ENCODE data around the gene CACNA2D3.

CACNA2D3 gene

GRCh38 chr3:54792584-54792983 lies 670.2 kb downstream of the CACNA2D3 start:
- no peak overlapping the region for H3K4me3 ChIP-seq (ENCODE audit: low read depth, low read length)
- no peaks in the 10 kb centered on the region for H3K27me3 ChIP-seq (ENCODE audit: control insufficient read depth, insufficient read depth, low read length)
- H3K4me1 ChIP-seq (ENCODE audit: control insufficient read depth, insufficient read depth, low read length): no peaks in the 10 kb centered on the region
- no peaks in the 10 kb centered on the region for H3K36me3 ChIP-seq (ENCODE audit: control insufficient read depth, insufficient read depth, low read length)
- no peak overlapping the region for H3K9ac ChIP-seq (ENCODE audit: low read depth, low read length)
- H3K9me3 ChIP-seq (ENCODE audit: control insufficient read depth, insufficient read depth, low read length): no peaks in the 10 kb centered on the region

GRCh38 chr3:54793171-54793570 lies 670.8 kb downstream of the CACNA2D3 start:
- Histone ChIP-seq H3K9me3 (ENCODE audit: control insufficient read depth, insufficient read depth, low read length) (no peaks in the 10 kb centered on the region), H3K9ac (ENCODE audit: low read depth, low read length) (no peak overlapping the region), H3K4me1 (ENCODE audit: control insufficient read depth, insufficient read depth, low read length) (no peaks in the 10 kb centered on the region), H3K4me3 (ENCODE audit: low read depth, low read length) (no peak overlapping the region), H3K27me3 (ENCODE audit: control insufficient read depth, insufficient read depth, low read length) (no peaks in the 10 kb centered on the region), H3K36me3 (ENCODE audit: control insufficient read depth, insufficient read depth, low read length) (no peaks in the 10 kb centered on the region)

GRCh38 chr3:54797111-54797510 lies 674.8 kb downstream of the CACNA2D3 start:
- no peak overlapping the region for H3K9ac ChIP-seq (ENCODE audit: low read depth, low read length)
- H3K4me3 ChIP-seq (ENCODE audit: low read depth, low read length): no peak overlapping the region
- H3K27me3 ChIP-seq (ENCODE audit: control insufficient read depth, insufficient read depth, low read length): no peaks in the 10 kb centered on the region
- no peaks in the 10 kb centered on the region for H3K4me1 ChIP-seq (ENCODE audit: control insufficient read depth, insufficient read depth, low read length)
- no peaks in the 10 kb centered on the region for H3K36me3 ChIP-seq (ENCODE audit: control insufficient read depth, insufficient read depth, low read length)
- H3K9me3 ChIP-seq (ENCODE audit: control insufficient read depth, insufficient read depth, low read length): peaks cover 3% of the 10 kb centered on the region

- Histone ChIP-seq H3K27me3 (ENCODE audit: control insufficient read depth, insufficient read depth, low read length) (no peaks in the 10 kb centered on the region), H3K9ac (ENCODE audit: low read depth, low read length) (no peak overlapping the region), H3K36me3 (ENCODE audit: control insufficient read depth, insufficient read depth, low read length) (no peaks in the 10 kb centered on the region), H3K4me1 (ENCODE audit: control insufficient read depth, insufficient read depth, low read length) (no peaks in the 10 kb centered on the region), H3K9me3 (ENCODE audit: control insufficient read depth, insufficient read depth, low read length) (peaks cover 6% of the 10 kb centered on the region), H3K4me3 (ENCODE audit: low read depth, low read length) (no peak overlapping the region)
Measured at GRCh38 chr3:54800478-54800877, 678.1 kb downstream of the CACNA2D3 start.

GRCh38 chr3:54801977-54802376 lies 679.6 kb downstream of the CACNA2D3 start:
- H3K36me3 ChIP-seq (ENCODE audit: control insufficient read depth, insufficient read depth, low read length): no peaks in the 10 kb centered on the region
- H3K9ac ChIP-seq (ENCODE audit: low read depth, low read length): no peak overlapping the region
- no peaks in the 10 kb centered on the region for H3K27me3 ChIP-seq (ENCODE audit: control insufficient read depth, insufficient read depth, low read length)
- H3K4me1 ChIP-seq (ENCODE audit: control insufficient read depth, insufficient read depth, low read length): no peaks in the 10 kb centered on the region
- H3K4me3 ChIP-seq (ENCODE audit: low read depth, low read length): no peak overlapping the region
- H3K9me3 ChIP-seq (ENCODE audit: control insufficient read depth, insufficient read depth, low read length): peaks cover 6% of the 10 kb centered on the region

- no peaks in the 10 kb centered on the region for H3K36me3 ChIP-seq (ENCODE audit: control insufficient read depth, insufficient read depth, low read length)
- H3K4me1 ChIP-seq (ENCODE audit: control insufficient read depth, insufficient read depth, low read length): no peaks in the 10 kb centered on the region
- no peak overlapping the region for H3K4me3 ChIP-seq (ENCODE audit: low read depth, low read length)
- H3K9ac ChIP-seq (ENCODE audit: low read depth, low read length): no peak overlapping the region
- H3K9me3 ChIP-seq (ENCODE audit: control insufficient read depth, insufficient read depth, low read length): no peaks in the 10 kb centered on the region
- H3K27me3 ChIP-seq (ENCODE audit: control insufficient read depth, insufficient read depth, low read length): no peaks in the 10 kb centered on the region
Measured at GRCh38 chr3:54810401-54810800, 688.0 kb downstream of the CACNA2D3 start.

- no peak overlapping the region for H3K9ac ChIP-seq (ENCODE audit: low read depth, low read length)
- no peaks in the 10 kb centered on the region for H3K9me3 ChIP-seq (ENCODE audit: control insufficient read depth, insufficient read depth, low read length)
- peaks cover 17% of the 10 kb centered on the region for H3K27me3 ChIP-seq (ENCODE audit: control insufficient read depth, insufficient read depth, low read length)
- H3K36me3 ChIP-seq (ENCODE audit: control insufficient read depth, insufficient read depth, low read length): no peaks in the 10 kb centered on the region
- H3K4me3 ChIP-seq (ENCODE audit: low read depth, low read length): no peak overlapping the region
- H3K4me1 ChIP-seq (ENCODE audit: control insufficient read depth, insufficient read depth, low read length): no peaks in the 10 kb centered on the region
Measured at GRCh38 chr3:54814224-54814623, 691.9 kb downstream of the CACNA2D3 start.

- H3K9me3 ChIP-seq (ENCODE audit: control insufficient read depth, insufficient read depth, low read length): no peaks in the 10 kb centered on the region
- no peak overlapping the region for H3K9ac ChIP-seq (ENCODE audit: low read depth, low read length)
- H3K36me3 ChIP-seq (ENCODE audit: control insufficient read depth, insufficient read depth, low read length): no peaks in the 10 kb centered on the region
- H3K4me3 ChIP-seq (ENCODE audit: low read depth, low read length): no peak overlapping the region
- H3K4me1 ChIP-seq (ENCODE audit: control insufficient read depth, insufficient read depth, low read length): peaks cover 9% of the 10 kb centered on the region
- H3K27me3 ChIP-seq (ENCODE audit: control insufficient read depth, insufficient read depth, low read length): peaks cover 51% of the 10 kb centered on the region
Measured at GRCh38 chr3:54817628-54818027, 695.3 kb downstream of the CACNA2D3 start.

- Histone ChIP-seq H3K4me3 (ENCODE audit: low read depth, low read length) (no peak overlapping the region), H3K9me3 (ENCODE audit: control insufficient read depth, insufficient read depth, low read length) (no peaks in the 10 kb centered on the region), H3K36me3 (ENCODE audit: control insufficient read depth, insufficient read depth, low read length) (no peaks in the 10 kb centered on the region), H3K4me1 (ENCODE audit: control insufficient read depth, insufficient read depth, low read length) (peaks cover 9% of the 10 kb centered on the region), H3K9ac (ENCODE audit: low read depth, low read length) (no peak overlapping the region), H3K27me3 (ENCODE audit: control insufficient read depth, insufficient read depth, low read length) (peaks cover 58% of the 10 kb centered on the region)
Measured at GRCh38 chr3:54818486-54818885, 696.1 kb downstream of the CACNA2D3 start.

GRCh38 chr3:54818942-54819341 lies 696.6 kb downstream of the CACNA2D3 start:
- no peak overlapping the region for H3K4me3 ChIP-seq (ENCODE audit: low read depth, low read length)
- H3K36me3 ChIP-seq (ENCODE audit: control insufficient read depth, insufficient read depth, low read length): no peaks in the 10 kb centered on the region
- no peaks in the 10 kb centered on the region for H3K9me3 ChIP-seq (ENCODE audit: control insufficient read depth, insufficient read depth, low read length)
- peaks cover 62% of the 10 kb centered on the region for H3K27me3 ChIP-seq (ENCODE audit: control insufficient read depth, insufficient read depth, low read length)
- peaks cover 9% of the 10 kb centered on the region for H3K4me1 ChIP-seq (ENCODE audit: control insufficient read depth, insufficient read depth, low read length)
- no peak overlapping the region for H3K9ac ChIP-seq (ENCODE audit: low read depth, low read length)

GRCh38 chr3:54819946-54820345 lies 697.6 kb downstream of the CACNA2D3 start:
- no peak overlapping the region for H3K9ac ChIP-seq (ENCODE audit: low read depth, low read length)
- H3K4me3 ChIP-seq (ENCODE audit: low read depth, low read length): no peak overlapping the region
- H3K9me3 ChIP-seq (ENCODE audit: control insufficient read depth, insufficient read depth, low read length): no peaks in the 10 kb centered on the region
- peaks cover 69% of the 10 kb centered on the region for H3K27me3 ChIP-seq (ENCODE audit: control insufficient read depth, insufficient read depth, low read length)
- H3K4me1 ChIP-seq (ENCODE audit: control insufficient read depth, insufficient read depth, low read length): peaks cover 9% of the 10 kb centered on the region
- no peaks in the 10 kb centered on the region for H3K36me3 ChIP-seq (ENCODE audit: control insufficient read depth, insufficient read depth, low read length)

- Histone ChIP-seq H3K4me1 (ENCODE audit: control insufficient read depth, insufficient read depth, low read length) (peaks cover 9% of the 10 kb centered on the region), H3K4me3 (ENCODE audit: low read depth, low read length) (no peak overlapping the region), H3K9me3 (ENCODE audit: control insufficient read depth, insufficient read depth, low read length) (no peaks in the 10 kb centered on the region), H3K9ac (ENCODE audit: low read depth, low read length) (no peak overlapping the region), H3K36me3 (ENCODE audit: control insufficient read depth, insufficient read depth, low read length) (no peaks in the 10 kb centered on the region), H3K27me3 (ENCODE audit: control insufficient read depth, insufficient read depth, low read length) (peaks cover 68% of the 10 kb centered on the region)
Measured at GRCh38 chr3:54822206-54822605, 699.9 kb downstream of the CACNA2D3 start.

GRCh38 chr3:54826251-54826691 lies 703.9 kb downstream of the CACNA2D3 start:
- Histone ChIP-seq H3K36me3 (ENCODE audit: control insufficient read depth, insufficient read depth, low read length) (no peaks in the 10 kb centered on the region), H3K9ac (ENCODE audit: low read depth, low read length) (no peak overlapping the region), H3K27me3 (ENCODE audit: control insufficient read depth, insufficient read depth, low read length) (peaks cover 31% of the 10 kb centered on the region), H3K9me3 (ENCODE audit: control insufficient read depth, insufficient read depth, low read length) (no peaks in the 10 kb centered on the region), H3K4me3 (ENCODE audit: low read depth, low read length) (no peak overlapping the region), H3K4me1 (ENCODE audit: control insufficient read depth, insufficient read depth, low read length) (peaks cover 5% of the 10 kb centered on the region)

All from iPS-15b (cell line).